Iris pigment epithelial cell (primary cell): ENCODE results near the gene CADPS2.
"Not testable (repeated sequence)": the region's sequence is repeated elsewhere in the genome, so short reads cannot be mapped to it uniquely, and the experiment has no call there.

Source experiments
- DNase-seq: peaks from one replicate; pipeline ENCODE4 v3.0.0-alpha.2; 2011; ENCODE audit warnings: low read depth

The CADPS2 gene

GRCh38 chr7:122290476-122290875, 595.8 kb downstream of the CADPS2 start:
- DNase-seq = no peak

- no peak for DNase-seq
Measured at GRCh38 chr7:122289426-122289825, 596.8 kb downstream of the CADPS2 start.

- not testable (repeated sequence) for DNase-seq
Measured at GRCh38 chr7:122284608-122285007, 601.7 kb downstream of the CADPS2 start.

GRCh38 chr7:122273117-122273516, 613.1 kb downstream of the CADPS2 start:
- no peak for DNase-seq

- no peak for DNase-seq
Measured at GRCh38 chr7:122269241-122269640, 617.0 kb downstream of the CADPS2 start.
